Measurements from ENCODE around the gene CYP2B6. TPM values are rescaled to one million over a fixed set of nuclear protein-coding genes. Genes with fewer than 3 reads are reported as not detected.
"Not testable (repeated sequence)": the region's sequence is repeated elsewhere in the genome, so short reads cannot be mapped to it uniquely, and the experiment has no call there.

CYP2B6 gene
- total RNA-seq, 1 donor from 2014 or later = not detected

GRCh38 chr19:41030651-41031050, 39.6 kb downstream of the CYP2B6 start:
- DNase-seq (ENCODE audit: low read depth in 2 of 2) = no peak

- no peak for DNase-seq (ENCODE audit: low read depth in 2 of 2)
Measured at GRCh38 chr19:41031916-41032315, 40.8 kb downstream of the CYP2B6 start.

GRCh38 chr19:41033324-41033723, 42.2 kb downstream of the CYP2B6 start:
- not testable (repeated sequence) for DNase-seq (ENCODE audit: low read depth in 2 of 2)

GRCh38 chr19:41039806-41040205, 48.7 kb downstream of the CYP2B6 start:
- DNase-seq (ENCODE audit: low read depth in 2 of 2) = no peak

DNA sequence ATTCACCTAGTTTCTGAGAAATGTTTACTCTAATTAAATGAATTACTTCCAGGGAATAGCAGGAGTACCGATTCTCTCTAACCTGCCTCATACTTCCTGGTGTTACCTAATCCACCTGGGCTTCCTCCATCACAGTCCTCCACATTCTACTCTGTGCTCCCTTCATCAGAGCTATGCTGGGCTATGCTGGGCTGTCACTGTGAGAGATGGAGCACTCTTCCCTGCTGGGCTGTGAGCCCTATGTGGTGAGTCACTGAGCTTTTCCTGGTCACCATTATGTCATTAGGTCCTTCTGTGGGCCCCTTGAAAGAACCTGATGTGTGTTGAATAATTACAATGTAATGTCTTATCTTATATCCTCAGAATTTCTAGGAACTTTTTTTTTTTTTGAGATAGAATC, 54.0 kb downstream of the CYP2B6 start:
- peak in 1 of 2 donors; percentile 7 for DNase-seq (ENCODE audit: low read depth in 2 of 2)

- no peak for DNase-seq (ENCODE audit: low read depth in 2 of 2)
Measured at GRCh38 chr19:41050426-41050825, 59.3 kb downstream of the CYP2B6 start.

DNA sequence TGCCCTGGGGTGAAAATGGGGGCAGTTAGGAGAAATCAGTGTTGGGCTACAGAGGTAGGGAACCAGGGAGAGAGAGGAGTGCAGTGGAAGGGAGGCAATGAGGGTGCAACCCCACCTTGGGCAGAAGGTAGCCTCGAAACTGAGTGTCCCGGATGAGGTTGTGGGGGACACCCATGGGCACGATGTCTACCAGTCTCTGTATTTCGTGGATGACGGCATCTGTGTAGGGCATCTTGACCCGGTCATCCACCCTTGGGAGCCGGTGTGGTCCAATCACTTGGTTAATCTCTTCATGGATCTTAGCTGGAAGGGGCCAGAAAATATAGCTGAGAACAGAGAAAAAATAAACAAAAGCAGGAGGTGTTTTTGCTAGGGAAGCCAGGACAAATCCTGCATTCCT, 61.1 kb downstream of the CYP2B6 start:
- not testable (repeated sequence) for DNase-seq (ENCODE audit: low read depth in 2 of 2)

- not testable (repeated sequence) for DNase-seq (ENCODE audit: low read depth in 2 of 2)
Measured at GRCh38 chr19:41053331-41053730, 62.2 kb downstream of the CYP2B6 start.

DNA sequence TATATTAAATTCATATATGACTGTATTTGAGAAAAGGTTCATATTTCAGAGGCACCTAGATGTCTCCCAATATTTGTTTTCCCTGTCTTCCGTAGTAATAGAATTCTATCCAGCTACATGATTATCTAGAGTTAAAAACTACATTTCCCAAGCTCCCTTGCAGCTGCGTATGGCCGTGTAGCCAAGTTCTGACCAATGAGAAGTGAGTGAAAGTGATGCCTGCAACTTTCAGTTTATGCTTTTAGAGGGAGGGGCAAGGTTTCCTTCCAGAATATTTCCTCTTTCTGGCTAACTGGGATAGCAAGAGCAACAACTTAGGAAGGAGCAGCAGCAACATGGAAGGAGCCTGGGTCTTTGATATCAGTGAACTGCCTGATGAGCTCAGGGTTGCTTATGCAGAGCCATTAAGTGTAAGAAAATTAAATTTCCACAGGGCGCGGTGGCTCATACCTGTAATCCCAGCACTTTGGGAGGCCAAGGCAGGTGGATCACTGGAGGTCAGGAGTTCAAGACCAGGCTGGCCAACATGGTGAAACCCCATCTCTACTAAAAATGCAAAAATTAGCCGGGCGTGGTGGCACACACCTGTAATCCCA, 74.0 kb downstream of the CYP2B6 start:
- peak; percentile 50 to 60 for DNase-seq (ENCODE audit: low read depth in 2 of 2)

Other genes starting within 250 kb of the CYP2B6 start
- 0.20 and 0.44 TPM in 2 replicates for gene ACTMAP, start 240.8 kb upstream of the CYP2B6 start, total RNA-seq
- gene SNRPA, start 240.1 kb upstream of the CYP2B6 start, total RNA-seq = 21.0 and 36.0 TPM in 2 replicates
- gene MIA, start 215.8 kb upstream of the CYP2B6 start, total RNA-seq = not detected in 2 replicates
- gene RAB4B, start 213.0 kb upstream of the CYP2B6 start, total RNA-seq = 7.6 and 14.1 TPM in 2 replicates
- 85.0 and 151 TPM in 2 replicates for gene EGLN2, start 192.1 kb upstream of the CYP2B6 start, total RNA-seq
- gene CYP2A6, start 140.8 kb upstream of the CYP2B6 start, total RNA-seq = not detected in 2 replicates
- not detected in 2 replicates for gene CYP2A7, start 109.1 kb upstream of the CYP2B6 start, total RNA-seq
- not detected in 2 replicates for gene CYP2A13, start 97.2 kb downstream of the CYP2B6 start, total RNA-seq
- not detected in 2 replicates for gene CYP2F1, start 123.2 kb downstream of the CYP2B6 start, total RNA-seq
- gene CYP2S1, start 201.9 kb downstream of the CYP2B6 start, total RNA-seq = 0.65 TPM in 1 of 2 replicates, not detected in the other
- 2.6 and 27.0 TPM in 2 replicates for gene AXL, start 227.9 kb downstream of the CYP2B6 start, total RNA-seq

Measured in lung microvascular endothelial cell (primary cell).